Stimulated activated CD4-positive, alpha-beta T cell treated with anti-CD3 and anti-CD28 coated beads, Interleukin-12 subunit alpha, Interleukin-12 subunit beta, amount 100 ng/mL, for 4 hours (primary cell): ENCODE data around the gene MAPKAP1.

Experiments used
- DNase-seq: peaks from one replicate; pipeline ENCODE4 v3.0.0-alpha.2; 2020

Gene MAPKAP1

DNA sequence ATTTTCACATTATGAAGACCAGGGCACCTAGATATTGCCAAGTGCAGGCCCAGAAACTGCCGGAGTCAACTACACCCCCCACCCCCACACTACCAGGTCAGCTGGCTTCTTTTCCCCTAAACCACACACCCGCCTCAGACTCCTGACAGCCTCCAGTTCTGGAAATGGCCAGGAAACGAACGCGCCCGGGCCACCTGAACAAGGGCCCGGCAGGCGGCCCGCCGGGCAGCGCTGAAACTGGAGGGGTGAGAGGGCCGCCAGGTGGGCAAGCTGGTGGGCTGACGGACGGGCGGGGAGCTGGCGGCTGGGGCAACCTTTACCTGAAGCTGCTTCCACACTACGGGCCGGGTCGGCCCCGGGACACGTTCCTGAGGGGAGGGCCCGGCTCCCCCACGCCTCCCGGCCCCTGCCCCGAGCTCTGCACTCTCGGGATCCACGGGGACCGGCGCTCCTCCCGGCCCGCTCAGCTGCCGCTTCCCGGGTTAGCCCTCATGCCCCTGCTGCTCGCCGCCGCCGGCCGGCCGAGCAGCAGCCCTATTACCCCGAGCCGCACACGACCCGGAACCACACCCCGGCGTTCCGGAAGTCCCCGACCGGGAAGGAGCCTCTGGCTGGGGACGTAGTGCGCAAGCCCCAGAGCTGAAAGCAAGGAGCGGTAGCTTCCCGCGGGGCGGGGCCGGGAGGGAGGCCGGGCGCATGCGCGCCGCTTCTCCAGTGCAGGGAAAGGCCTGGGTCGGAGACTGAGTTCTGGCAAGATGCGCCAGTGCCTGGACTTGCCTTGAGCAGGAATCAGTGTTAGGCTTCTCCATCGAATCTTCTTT, at the start of gene MAPKAP1:
Gene MAPKAP1, minus strand, starts transcription at position 558 of the 821 bp plus-strand sequence. CDS start 34,634 bp downstream, outside the sequence.
- DNase-seq, result peak; percentile 94

DNA sequence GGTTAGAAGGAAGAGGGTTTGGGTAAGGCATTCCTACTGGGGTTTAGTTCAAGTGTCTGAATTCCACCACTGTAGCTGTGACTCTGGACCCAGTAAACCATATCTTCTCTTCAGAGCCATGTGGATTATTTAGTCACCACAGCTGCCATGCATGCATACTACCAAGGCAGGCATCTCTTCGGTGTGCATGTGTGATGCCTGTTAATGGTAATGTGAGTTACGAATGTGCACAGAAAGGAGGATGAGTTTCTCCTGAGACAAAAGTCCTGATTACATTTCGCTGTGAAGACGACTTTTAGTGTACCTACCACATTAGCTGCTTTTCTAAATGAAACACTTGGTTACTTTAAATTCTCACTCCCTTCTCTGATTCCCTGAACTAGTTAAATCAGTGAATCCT, 49.5 kb upstream of the MAPKAP1 start:
- DNase-seq, result no peak

DNA sequence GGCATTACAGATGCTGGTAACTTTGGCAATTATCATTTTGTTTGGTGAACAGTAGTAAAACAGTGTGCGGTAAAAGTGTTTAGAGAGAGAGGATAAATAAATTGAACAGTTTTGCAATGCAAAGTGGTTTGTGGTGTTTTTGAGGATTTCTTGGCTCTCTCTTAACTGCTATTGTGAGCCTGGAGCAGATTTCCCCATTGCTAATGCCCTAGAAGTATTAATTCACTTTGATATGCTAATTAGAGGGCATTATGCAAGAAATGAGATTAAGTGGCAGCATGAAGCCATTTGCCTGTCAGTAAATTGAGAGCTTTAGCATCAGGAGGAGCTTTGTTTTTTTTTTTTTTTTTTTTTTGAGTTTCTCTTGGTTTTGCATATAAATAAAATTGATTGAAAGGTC, 48.3 kb upstream of the MAPKAP1 start:
- no peak for DNase-seq

GRCh38 chr9:125754096-125754495, 47.1 kb upstream of the MAPKAP1 start:
- DNase-seq, result no peak

DNA sequence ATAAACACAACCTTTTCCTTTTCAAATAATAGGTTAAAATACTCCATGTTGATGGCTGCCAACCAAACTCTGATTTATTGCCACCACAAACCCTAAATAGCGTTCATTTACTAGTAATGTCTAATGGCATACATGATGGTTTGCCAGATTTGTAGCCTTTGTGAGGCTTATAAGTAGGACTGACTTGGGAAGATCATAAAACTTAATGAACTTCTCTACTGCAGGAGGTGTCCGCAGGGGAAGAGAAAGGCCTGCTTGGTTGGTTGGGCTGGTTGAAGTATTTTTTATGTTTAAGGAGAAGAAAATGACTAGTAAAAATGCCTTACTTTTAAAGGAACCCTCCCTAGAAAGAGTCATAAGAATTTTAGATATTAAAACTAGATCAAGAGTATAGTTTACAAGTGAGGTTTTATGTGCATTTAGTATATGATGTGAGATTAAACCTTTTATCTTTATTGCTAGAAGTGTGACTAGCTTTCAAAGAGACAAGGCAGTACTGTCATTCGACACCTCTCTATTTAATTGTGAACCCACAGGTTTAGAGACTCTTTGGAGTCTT, 45.1 kb upstream of the MAPKAP1 start:
- DNase-seq, result no peak

GRCh38 chr9:125750627-125751011, 43.6 kb upstream of the MAPKAP1 start:
- DNase-seq, result no peak

GRCh38 chr9:125749951-125750626, 43.1 kb upstream of the MAPKAP1 start:
- DNase-seq, result no peak

- DNase-seq, result no peak
These were observed 42.4 kb upstream of the MAPKAP1 start for GRCh38 chr9:125749287-125749935.

- DNase-seq, result no peak
These were observed 41.6 kb upstream of the MAPKAP1 start for GRCh38 chr9:125748446-125749099.

- peak; percentile 18 for DNase-seq
These were observed 40.9 kb upstream of the MAPKAP1 start for GRCh38 chr9:125747765-125748445.

DNA sequence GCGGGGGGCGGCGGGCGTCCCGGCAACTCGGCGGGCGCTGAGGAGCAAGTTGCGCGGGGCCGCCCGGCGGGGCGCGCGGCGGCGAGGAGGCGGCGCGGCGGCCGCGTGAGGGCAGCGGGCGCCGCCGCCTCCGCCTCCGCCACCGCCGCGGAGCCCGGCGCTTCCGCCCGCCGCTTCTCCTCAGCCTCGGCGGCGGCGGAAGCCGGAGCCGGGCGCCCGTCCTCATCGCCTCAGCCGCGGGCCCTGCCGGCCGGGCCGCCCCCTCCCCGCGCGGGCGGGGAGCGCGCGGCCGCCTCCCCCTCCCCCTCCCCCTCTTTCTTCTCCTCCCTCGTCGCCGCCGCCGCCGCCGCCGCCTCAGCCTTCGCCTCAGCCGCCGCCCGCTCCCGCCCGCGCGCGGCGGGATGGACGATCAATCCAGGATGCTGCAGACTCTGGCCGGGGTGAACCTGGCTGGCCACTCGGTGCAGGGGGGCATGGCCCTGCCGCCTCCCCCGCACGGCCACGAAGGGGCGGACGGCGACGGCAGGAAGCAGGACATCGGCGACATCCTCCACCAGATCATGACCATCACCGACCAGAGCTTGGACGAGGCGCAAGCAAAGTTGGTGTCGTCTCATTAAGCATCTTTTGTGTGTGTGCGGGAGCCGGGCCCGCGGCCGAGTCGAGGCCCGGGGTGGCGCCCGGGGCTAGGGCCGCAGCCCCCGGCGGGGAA, 40.2 kb upstream of the MAPKAP1 start, which contains the start of gene PBX3:
Gene PBX3, plus strand, starts transcription at position 321 of the 712 bp plus-strand sequence.
- peak; percentile 45 for DNase-seq

DNA sequence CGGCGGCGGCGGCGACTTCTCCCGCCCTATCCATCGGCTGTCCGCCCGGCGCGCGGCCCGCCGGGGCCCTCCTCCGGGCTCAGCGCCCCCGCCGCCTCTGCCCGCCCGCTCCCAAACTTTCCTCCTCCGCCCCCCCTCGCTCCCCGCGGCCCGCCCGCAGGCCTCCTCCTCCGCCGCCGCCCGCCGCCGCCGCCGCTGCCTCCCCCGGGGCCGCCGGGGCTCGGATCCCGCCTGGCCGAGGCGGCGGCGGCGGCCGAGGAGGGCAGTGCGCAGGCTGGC, 39.7 kb upstream of the MAPKAP1 start:
- DNase-seq, result no peak

GRCh38 chr9:125746017-125746773, 39.2 kb upstream of the MAPKAP1 start:
- DNase-seq, result peak; percentile 92

DNA sequence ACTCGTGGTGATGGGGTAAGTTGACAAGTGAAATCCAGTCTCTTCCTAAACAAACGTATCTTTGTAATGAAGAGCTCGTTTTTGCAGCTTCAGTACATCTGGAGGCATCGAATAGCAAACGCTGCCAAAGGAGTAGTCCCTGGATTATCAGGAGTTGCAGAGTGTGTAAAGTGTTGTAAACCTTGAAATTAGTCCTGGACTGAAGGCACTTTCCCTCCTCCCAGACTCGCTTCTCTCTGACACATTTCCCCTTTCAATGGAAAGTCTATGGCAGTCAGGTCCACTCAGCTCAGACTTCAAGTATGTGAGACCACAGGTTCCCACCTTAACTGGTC, 38.6 kb upstream of the MAPKAP1 start:
- DNase-seq, result no peak

GRCh38 chr9:125745018-125745417, 38.0 kb upstream of the MAPKAP1 start:
- DNase-seq, result no peak

DNA sequence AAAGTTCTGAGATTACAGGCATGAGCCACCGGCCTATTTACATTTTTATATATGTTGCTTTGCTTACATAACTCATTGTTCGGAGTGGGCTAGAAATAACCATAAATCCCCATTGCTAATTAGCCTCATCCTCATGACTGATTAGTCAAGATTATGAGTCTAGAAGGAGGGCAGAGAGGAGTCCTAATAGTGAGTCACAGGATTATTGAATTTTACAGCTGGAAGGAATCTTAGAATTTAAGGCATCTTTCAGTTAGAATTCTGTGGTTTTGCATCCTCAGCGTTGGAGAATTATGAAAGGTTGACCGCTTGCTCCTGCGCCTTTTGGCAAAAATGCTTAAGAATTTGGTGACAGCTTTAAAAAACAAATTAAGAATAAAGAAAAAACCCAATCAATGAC, 37.6 kb upstream of the MAPKAP1 start:
- no peak for DNase-seq

DNA sequence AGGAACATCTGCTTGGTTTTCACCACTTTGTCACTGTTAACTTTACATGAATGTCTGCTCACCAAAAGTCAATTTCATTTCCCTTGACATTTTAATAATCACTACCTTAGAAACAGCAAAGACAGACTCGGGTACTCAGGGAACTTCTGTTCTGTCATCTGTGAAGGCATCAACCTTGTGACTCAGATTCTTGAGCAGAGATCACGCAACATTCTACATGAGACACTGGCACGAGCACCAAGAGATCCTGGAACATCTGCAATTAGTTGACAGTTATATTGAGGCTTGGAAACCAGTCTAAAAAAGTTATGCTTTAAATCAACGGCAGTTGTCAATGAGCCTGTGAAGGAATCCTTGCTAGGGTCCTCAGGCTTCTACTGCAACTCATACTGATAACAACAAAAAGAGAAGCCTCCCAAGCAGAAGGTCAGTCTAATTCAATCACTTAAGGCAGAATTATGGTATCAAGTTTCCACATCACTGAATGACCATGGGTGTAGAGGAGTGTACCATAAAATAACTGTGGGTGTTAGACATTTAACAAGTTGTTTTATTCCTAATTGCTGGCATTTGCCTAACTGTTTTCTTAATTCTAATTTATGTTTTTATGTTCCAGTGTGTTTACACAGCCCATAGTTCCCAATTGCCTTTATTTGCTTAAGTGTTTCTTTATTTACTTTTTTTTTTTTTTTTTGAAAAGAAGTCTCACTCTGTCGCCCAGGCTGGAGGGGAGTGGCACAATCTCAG, 36.8 kb upstream of the MAPKAP1 start:
- no peak for DNase-seq

GRCh38 chr9:125742657-125743056, 35.6 kb upstream of the MAPKAP1 start:
- no peak for DNase-seq

GRCh38 chr9:125739436-125739835, 32.4 kb upstream of the MAPKAP1 start:
- DNase-seq, result no peak

DNA sequence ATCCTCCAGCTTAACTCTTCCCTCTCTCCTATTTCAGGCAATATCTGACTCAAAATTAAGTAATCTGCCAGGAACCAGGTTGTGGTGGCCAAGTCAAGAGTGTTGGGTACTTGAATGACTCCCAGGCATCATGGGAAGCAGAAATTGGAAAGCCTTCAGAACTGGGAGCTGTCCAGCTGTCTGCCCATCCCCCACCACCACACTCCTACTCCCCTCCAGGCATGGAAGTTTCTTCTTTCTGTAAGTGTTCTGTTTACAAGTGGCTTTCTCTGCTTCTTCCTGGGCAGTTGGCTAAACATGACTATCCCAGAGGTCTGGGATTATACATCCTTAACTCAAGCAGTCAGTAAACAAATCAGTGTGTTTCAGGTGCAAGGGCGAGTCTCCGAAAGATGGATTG, 25.6 kb upstream of the MAPKAP1 start:
- DNase-seq, result no peak
